Neutrophil (primary cell): Measurements from ENCODE around the gene ZSCAN21.

Source experiments
- H3K27ac ChIP-seq: fragments of 200-600 bp; sonication (generic); 2 replicates; pipeline ENCODE4 v1.5.1; 2016; ENCODE audit warnings: mild to moderate bottlenecking, moderate library complexity
- H3K27me3 ChIP-seq: fragments of 200-600 bp; sonication (generic); 2 replicates; pipeline ENCODE4 v1.6.0; 2016; ENCODE audit warnings: mild to moderate bottlenecking
- H3K36me3 ChIP-seq: fragments of 200-600 bp; sonication (generic); 2 replicates; pipeline ENCODE4 v1.5.1; 2017
- H3K4me1 ChIP-seq, 2 experiments: fragments of 200-600 bp in 1 of 2; sonication (generic) in 1 of 2; 1 replicate in 1 of 2; 2 replicates in 1 of 2; pipeline versions ENCODE4 v1.5.1 to v1.6.1; 2013 to 2016; ENCODE audit warnings: low read depth in 1 of 2, low read length in 1 of 2, mild to moderate bottlenecking in 1 of 2, moderate library complexity in 1 of 2; ENCODE audit not compliant: control insufficient read depth in 1 of 2, insufficient read depth in 1 of 2
- H3K4me3 ChIP-seq, 2 experiments: fragments of 200-600 bp in 1 of 2; sonication (generic) in 1 of 2; 1 replicate in 1 of 2; 2 replicates in 1 of 2; pipeline ENCODE4 v1.5.1; 2013 to 2016; ENCODE audit warnings: low read depth in 1 of 2, low read length in 1 of 2, mild to moderate bottlenecking in 1 of 2, moderate library complexity in 1 of 2
- H3K9me3 ChIP-seq: fragments of 200-600 bp; sonication (generic); 2 replicates; pipeline ENCODE4 v1.5.1; 2016
- CTCF ChIP-seq: fragments of 200-600 bp; sonication (generic); IDR thresholded peaks from 2 replicates; pipeline ENCODE4 v1.5.1; 2016; ENCODE audit warnings: antibody characterized with exemption

ZSCAN21 gene

DNA sequence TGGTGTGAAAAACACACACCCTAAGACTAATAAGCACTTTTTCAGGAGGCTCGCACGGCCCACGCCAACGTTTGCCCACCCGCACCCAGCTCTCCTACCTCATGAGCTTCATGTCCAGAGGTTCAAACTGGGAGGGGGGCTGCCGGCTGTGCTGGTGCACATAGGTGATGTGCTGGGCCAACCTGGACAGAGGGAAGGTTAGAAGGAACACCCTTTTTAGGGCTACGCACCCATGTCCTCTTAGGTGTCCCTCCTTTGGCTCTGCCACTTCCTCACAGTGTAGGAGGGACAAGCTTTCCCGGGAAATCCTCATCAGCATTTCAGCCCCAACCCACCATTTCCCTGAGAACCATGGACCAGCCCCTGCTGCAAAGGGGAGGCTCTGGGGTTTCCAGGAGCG, 45.7 kb downstream of the ZSCAN21 start:
- H3K27me3 ChIP-seq = no peaks in the 10 kb centered on the region
- H3K4me1 ChIP-seq = peaks cover 6 to 10% of the 10 kb centered on the region in 2 experiments
- H3K4me3 ChIP-seq = no peak overlapping the region
- H3K36me3 ChIP-seq = peaks cover 79% of the 10 kb centered on the region
- TF ChIP-seq CTCF = no peak
- H3K27ac ChIP-seq = no peak overlapping the region
- no peaks in the 10 kb centered on the region for H3K9me3 ChIP-seq

DNA sequence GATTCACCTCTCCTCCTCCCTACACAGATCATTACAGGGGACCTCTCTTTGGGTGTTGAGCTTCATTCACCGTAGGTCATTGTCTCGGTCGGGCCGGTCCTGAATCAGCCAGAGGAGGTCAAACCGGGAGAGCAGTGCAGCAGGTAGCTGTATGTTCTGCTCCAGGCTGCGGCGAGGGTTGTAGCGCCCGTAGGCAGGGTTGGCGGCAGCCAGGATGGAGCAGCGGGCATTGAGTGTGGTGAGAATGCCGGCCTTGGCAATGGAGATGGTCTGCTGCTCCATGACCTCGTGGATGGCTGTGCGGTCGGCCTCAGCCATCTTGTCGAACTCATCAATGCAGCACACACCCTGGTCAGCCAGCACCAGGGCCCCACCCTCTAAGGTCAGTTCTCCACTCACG, 46.1 kb downstream of the ZSCAN21 start:
- H3K27me3 ChIP-seq = no peaks in the 10 kb centered on the region
- peaks cover 75% of the 10 kb centered on the region for H3K36me3 ChIP-seq
- peaks cover 10% of the 10 kb centered on the region in 2 experiments for H3K4me1 ChIP-seq
- no peak overlapping the region for H3K4me3 ChIP-seq
- H3K27ac ChIP-seq = no peak overlapping the region
- TF ChIP-seq CTCF = no peak
- H3K9me3 ChIP-seq = no peaks in the 10 kb centered on the region

GRCh38 chr7:100098913-100099312, 49.3 kb downstream of the ZSCAN21 start:
- peak overlapping the region; percentile 25 for H3K27ac ChIP-seq
- H3K4me1 ChIP-seq = peaks cover 12 to 18% of the 10 kb centered on the region in 2 experiments
- H3K4me3 ChIP-seq = no peak overlapping the region
- peaks cover 43% of the 10 kb centered on the region for H3K36me3 ChIP-seq
- H3K9me3 ChIP-seq = no peaks in the 10 kb centered on the region
- no peaks in the 10 kb centered on the region for H3K27me3 ChIP-seq
- TF ChIP-seq CTCF = no peak

GRCh38 chr7:100099452-100099851, 49.9 kb downstream of the ZSCAN21 start:
- H3K4me1 ChIP-seq = peaks cover 12 to 18% of the 10 kb centered on the region in 2 experiments
- H3K27ac ChIP-seq = peak overlapping the region; percentile 93
- peak overlapping the region in 1 of 2 experiments; percentile 90 for H3K4me3 ChIP-seq
- TF ChIP-seq CTCF = no peak
- no peaks in the 10 kb centered on the region for H3K9me3 ChIP-seq
- no peaks in the 10 kb centered on the region for H3K27me3 ChIP-seq
- H3K36me3 ChIP-seq = peaks cover 39% of the 10 kb centered on the region

- no peaks in the 10 kb centered on the region for H3K27me3 ChIP-seq
- H3K36me3 ChIP-seq = peaks cover 36% of the 10 kb centered on the region
- no peaks in the 10 kb centered on the region for H3K9me3 ChIP-seq
- peak; percentile 47 for TF ChIP-seq CTCF
- peaks cover 12 to 18% of the 10 kb centered on the region in 2 experiments for H3K4me1 ChIP-seq
- H3K27ac ChIP-seq = peak overlapping the region; percentile 93
- H3K4me3 ChIP-seq = peak overlapping the region; percentile 90 to 96
These were observed 50.9 kb downstream of the ZSCAN21 start for GRCh38 chr7:100100420-100101015.
